NCI-H1436 treated with DMSO at 0.1 percent for 48 hours (cell line): Measurements from ENCODE around the gene ZNRF2.
"Not testable (repeated sequence)": the region's sequence is repeated elsewhere in the genome, so short reads cannot be mapped to it uniquely, and the experiment has no call there.

ENCODE experiments used
- DNase-seq: peaks from one replicate; lab custom pipeline; 2025; lab: John Stamatoyannopoulos, UW

Gene ZNRF2

DNA sequence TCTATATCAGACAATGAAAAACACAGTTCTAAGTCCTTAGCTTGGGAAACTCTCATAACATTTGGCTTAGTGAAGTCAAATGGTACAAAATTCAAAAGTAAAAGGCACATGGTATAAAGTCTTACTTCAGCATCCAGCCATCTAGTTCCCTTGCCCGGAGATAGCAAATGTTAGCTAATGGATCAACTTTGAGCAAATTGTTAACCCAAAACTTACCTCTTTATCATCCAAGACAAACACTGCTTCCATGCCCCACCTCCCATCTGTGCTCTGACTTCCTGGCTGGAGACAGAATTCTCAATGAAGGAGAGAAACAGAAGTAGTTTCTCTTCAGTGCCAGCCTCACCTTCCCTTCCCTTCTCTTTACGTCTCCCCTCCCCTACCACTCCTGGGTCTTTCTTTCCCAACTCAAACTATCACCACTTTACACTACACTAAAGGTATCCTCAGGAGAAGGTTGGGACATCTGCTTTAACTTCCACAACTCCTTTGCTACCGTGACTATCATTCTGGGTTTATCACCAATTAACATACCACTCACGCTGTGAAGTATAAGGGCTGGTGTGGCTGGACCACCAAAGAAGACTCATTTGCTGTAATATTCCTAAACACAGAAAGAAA is 21.2 kb upstream of the ZNRF2 start:
- DNase-seq, result no peak

DNA sequence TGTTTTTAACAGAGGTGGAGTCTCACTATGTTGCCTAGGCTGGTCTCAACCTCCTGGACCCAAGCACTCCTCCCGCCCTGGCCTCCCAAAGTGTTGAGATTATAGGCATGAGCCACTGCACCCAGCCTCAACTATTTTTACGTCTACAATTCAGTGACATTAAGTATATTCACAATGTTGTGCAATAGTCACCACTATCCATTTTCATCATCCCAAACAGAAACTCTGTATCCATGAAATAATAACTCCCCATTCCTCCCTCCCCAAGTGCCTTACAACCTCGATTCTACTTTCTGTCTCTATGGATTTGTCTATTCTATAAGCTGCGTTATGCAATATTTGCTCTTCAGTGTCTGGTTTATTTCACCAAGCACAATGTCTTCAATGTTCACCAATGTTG is 20.3 kb upstream of the ZNRF2 start:
- no peak for DNase-seq

DNA sequence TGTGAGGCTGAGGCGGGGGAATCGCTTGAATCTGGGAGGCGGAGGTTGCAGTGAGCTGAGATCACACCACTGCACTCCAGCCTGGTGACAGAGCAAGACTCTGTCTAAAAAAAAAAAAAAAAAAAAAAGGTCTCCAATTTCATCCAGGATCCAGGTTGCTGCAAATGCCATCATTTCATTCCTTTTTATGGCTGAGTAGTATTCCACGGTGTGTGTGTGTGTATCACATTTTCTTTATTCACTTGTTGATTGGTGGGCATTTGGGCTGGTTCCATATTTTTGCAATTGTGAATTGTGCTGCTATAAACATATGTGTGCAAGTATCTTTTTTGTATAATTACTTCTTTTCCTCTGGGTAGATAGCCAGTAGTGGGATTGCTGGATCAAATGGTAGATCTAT is 19.2 kb upstream of the ZNRF2 start:
- DNase-seq, result not testable (repeated sequence)

DNA sequence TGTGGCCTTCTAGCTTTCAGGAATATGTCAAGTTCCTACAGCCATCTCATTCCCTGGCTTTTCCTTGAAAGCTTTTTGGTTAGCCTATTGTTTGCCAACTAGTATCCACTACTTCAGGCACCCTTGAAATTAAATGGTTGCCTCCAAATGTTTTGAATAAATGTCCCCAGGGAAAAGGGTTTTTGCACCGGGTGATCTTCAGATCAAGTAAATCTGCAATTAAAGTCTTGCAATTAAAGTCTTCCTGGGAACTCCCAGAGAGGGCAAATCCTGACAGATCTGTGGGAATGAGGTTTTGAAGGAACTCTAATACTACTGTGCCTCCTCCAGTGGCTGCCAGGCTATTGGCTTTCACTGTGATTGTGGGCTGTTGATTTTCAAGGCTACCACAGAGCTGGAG is 17.7 kb upstream of the ZNRF2 start:
- no peak for DNase-seq

DNA sequence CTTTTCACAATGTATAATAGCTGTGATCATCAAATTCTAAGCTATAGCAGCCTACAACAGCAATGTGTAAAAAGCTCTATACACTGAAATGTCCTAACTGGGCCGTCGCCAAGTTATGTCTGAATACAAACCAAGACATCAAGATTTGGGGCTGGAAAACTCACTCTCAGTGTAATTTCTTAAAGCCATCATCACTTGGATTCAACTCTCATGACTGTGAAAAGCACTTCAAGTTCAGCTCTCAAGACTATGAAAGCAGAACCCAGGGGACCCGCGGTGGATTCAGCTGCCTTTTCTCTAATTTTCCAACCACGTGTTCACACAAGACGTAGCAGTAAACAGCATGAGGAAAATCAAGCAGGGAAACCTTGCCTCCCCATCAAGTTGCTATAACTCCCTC is 15.8 kb upstream of the ZNRF2 start:
- DNase-seq, result no peak

DNA sequence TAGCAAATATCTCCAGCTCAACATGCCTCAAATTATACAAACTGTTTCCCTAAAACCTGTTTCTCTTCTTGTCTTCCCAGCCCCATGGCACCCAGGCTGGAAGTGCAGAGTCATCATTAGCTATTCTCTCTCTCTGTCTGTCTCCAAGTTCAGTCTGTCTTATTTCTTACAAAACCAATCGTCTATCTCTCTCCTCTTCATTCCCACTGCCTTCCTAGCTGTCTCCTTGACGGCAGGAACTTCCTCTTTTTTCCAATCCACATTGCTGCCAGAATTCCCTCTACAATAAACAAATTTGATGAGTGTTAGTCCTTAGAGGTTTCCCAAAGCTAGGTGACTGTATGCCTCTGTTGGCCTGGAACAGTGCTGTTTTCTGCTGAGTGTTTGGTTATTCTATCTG is 14.9 kb upstream of the ZNRF2 start:
- no peak for DNase-seq

DNA sequence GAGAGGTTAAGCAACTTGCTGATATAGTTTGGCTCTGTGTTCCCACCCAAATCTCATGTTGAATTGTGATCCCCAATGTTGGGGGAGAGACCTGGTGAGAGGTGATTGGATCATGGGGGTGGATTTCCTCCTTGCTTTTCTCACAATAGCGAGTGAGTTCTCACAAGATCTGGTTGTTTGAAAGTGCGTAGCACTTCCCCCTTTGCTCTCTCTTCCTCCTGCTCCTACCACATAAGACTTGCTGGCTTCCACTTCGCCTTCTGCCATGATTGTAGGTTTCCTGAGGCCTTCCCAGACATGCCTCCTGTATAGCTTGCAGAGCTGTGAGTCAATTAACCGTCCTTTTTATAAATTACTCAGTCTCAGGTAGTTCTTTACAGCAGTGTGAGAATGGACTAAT is 13.5 kb upstream of the ZNRF2 start:
- no peak for DNase-seq

DNA sequence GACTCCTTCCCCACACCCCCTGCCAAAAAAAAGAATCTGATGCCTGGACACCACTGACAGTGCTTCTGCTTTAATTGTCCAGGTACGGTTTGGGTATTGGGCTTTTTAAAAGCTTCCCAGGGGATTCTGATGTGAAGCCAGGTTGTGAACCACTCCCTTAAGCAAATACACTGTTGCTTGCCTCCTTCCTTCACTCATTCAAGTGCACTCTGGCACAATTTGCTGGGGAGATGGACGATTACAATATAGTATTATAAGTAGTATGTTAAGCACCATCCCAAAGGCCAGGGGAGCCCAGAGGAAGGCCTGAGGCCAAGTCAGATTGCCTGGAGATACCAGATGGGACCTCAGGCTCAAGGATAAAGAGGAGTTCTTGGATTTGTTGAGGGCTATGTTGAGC is 12.3 kb upstream of the ZNRF2 start:
- DNase-seq, result no peak

DNA sequence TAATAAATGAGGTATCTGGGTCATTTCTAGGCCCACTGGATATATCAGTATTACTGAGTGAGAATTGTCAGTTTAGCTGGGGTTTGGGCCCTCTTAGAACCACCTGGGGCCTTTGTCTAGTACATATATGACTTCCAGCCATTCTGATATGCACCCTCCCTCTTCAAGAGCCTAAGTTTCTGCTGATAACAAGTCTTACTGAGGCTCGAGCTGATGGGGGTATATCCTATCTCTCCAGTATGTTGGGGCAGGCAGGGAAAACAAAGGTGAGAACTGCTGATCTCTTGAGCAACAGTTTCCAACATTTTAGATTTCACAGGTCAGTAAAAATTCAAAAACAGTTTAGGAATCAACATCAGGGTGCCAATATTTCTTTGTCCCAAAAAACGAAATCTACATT is 10.8 kb upstream of the ZNRF2 start:
- no peak for DNase-seq

DNA sequence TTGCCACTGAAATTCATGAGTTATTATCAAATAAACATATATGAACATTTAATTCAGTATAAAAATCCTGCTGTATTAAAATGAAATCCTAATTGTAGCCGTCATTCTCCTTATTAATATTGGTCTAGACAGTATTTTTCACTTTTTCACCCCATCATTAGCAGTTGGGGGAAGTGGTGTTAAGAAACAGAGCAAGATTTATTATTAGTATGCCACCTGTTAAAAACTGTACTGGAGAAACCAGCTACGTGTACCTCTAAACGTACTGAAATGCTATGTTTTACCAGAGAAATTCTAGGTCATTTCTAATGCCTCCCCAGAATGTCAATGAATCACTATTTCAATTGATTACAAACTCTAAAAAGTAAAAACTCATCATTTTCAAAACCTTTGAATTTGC is 9.8 kb upstream of the ZNRF2 start:
- no peak for DNase-seq

DNA sequence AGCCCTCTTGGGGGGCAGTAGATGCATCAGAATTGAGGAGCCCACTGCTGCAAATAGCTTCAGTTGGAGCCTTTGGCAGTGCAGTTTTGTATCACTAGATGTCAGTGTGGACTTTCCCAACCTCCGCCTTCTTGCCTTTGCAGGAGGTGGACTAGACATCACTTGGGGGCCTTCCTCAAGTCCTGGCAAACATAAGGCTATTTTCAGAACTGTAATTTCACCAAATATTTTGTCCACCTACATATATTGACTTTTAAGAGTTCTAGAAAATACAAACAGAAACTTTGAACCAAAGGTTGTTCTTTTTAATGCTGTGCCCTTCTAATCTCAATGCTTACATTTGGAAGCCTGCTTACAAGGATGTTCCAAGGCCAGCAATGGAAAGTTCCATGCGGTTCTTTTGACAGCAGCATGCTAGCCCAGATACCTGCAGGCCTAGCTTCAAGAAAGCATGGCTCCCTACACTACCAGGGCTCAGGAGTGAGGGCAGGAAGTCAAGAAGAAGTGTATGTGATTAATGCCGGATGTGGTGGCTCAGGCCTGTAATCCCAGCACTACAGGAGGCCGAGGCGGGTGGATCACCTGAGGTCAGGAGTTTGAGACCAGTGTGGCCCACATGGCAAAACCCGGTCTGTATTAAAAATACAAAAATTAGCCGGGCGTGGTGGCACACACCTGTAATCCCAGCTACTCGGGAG is 8.0 kb upstream of the ZNRF2 start:
- DNase-seq, result no peak

DNA sequence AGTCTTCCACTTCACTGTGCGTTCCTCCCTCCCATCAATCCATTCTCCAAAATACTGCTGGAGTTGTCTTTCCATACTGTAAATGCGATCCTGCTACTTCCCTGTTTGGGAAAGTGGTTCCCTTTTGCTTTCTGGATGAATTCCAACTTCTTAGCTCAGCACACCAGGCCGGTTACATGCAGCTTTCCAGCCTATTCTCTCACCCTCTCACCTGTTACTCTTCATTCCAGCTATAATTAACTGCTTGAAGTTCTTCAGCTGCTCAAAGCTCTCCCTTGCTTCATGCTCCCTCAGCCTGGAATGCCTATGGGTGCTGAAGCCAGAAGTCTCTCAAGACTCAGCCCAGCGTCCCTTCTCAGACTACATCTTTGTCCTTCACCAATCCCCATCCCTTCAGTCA is 6.0 kb upstream of the ZNRF2 start:
- DNase-seq, result no peak

DNA sequence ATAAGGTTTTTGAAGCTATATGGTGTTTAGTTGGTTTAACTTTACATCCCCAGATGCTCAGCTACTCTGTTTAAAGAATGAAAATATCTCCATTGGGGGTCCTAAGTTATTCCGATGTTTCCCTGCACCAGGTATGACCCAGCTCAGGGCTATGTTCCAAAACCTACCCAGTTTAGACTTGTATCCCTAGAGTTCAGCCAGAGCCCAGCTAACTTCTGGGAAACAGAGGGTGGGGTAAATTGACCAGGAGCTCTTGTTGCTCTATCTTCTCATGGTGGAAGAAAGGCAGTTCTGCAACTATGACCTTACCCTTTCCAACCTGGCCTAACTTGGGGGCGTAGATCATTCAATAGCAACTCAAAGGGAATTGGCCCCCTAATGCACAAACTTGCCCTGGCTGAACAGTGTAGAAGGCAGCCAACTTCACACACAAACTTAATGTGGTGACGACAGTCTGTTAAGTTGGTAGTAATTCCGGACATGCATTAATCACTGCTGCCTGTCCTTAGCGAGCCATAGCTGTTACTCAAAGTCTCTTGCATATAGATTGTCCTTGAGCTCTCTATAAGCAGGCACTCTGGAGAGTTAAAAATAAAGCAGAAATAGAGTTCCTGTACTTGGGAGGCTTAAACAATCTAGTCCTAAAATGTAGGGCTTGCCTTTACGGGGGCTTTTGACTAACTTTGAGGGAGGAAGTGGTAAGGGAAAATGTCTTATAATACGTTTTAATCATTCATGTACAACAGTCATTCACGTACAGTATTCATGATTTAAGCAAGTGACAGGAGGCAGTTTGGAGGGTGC is 5.3 kb upstream of the ZNRF2 start:
- no peak for DNase-seq

DNA sequence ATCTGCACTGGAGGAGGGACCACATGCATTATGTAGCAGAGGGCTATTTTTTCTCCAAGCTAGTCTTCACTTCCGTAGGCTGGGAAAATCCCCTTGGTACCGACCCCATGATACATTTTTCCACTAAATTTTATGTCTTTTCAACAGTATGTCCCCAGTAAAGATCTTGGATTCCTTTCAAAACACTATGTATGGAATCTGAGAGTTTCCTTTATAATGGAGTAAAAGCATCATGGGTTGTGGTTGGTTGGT is 4.8 kb upstream of the ZNRF2 start:
- DNase-seq, result no peak

DNA sequence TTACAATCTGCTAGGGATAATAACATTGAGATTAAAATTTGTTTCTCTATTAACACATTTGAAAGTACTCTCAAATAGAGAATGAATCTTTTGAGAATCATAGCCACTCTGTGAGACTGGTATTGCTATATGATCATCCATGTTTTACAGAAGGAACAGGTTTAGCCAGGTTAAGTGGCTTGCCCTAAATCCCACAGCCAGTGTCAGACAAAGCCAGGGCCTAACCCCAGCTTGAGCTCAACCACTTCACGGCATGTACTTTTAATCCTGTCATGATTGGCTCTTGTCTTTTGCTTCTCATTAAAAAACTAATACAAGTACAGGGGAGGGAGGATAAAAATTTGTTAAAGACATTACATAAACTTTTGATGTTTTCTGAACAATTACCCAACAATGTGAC is 3.8 kb upstream of the ZNRF2 start:
- DNase-seq, result no peak

DNA sequence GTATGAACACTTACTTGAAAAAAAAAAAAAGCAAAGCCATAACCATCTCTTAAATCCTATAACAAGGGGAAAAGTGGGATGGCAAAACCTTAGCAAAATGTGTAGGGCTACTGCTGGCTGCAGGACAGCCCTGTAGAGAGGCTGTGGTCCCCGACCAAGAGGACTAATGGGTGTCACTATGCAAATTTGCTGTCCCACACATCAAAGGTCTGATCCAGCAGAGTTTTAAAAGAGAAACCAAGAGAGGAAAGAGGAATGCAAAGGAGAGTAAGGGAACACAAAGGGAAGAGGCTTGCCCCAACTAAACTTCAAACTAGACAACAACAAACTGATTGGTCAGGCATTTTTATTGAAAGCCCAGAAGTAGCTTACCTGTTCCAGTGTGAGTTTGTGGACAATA is 3.1 kb upstream of the ZNRF2 start:
- no peak for DNase-seq

DNA sequence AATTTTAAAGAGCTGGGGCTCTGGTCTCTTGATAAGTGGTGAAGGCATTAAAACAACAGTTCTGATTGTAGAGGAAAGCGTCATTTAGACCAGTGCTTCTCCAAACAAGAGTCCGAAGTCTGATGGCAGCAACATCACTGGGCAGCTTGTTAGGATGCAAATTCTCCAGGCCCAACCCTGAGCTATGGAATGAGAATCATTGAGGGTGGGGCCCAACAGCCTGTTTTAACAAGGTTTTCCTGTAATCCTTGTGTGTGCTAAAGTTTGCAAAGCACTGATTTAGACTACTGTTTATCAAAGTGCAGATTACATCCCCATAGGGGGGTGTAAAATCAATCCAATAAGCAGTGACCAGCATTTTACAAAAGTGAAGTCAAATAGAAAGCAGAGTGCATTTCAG is 2.6 kb upstream of the ZNRF2 start:
- DNase-seq, result no peak

DNA sequence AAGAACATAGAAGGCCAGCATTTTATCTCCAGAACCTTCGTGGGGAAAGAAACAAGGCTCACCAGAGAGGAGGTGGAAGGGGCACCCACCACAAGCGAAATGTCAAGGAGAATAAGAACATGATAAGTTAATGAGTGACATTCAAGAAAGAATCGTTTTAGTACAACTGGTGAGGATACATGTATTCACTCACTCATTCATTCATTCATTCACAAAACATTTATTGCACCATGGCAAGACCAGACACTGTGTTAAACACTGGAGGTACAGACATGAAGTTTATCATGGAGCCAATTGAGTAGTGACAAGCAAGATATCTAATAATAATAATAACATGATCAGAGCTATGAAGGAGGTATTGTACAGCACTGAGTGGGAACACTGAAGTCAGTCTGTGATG is 1.7 kb upstream of the ZNRF2 start:
- no peak for DNase-seq

DNA sequence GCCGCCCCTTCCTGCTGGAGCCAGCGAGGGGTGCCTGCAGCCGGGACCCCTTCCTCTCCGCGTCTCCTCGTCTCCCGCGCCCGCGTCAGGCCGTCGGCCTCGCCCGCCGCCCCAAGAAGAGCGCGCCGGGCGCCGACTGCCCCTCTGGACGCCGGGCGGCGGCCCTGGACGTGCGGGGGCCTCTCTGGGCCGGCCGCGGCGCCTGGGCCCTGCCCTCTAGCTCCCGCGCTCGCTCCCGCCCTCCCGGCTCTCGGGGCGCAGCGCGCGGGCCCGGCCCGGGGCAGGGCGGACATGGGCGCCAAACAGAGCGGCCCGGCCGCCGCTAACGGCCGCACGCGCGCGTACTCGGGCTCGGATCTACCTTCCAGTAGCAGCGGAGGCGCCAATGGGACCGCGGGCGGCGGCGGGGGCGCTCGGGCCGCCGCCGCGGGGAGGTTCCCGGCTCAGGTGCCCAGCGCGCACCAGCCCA is 704 bp downstream of the ZNRF2 start:
- DNase-seq, result no peak

DNA sequence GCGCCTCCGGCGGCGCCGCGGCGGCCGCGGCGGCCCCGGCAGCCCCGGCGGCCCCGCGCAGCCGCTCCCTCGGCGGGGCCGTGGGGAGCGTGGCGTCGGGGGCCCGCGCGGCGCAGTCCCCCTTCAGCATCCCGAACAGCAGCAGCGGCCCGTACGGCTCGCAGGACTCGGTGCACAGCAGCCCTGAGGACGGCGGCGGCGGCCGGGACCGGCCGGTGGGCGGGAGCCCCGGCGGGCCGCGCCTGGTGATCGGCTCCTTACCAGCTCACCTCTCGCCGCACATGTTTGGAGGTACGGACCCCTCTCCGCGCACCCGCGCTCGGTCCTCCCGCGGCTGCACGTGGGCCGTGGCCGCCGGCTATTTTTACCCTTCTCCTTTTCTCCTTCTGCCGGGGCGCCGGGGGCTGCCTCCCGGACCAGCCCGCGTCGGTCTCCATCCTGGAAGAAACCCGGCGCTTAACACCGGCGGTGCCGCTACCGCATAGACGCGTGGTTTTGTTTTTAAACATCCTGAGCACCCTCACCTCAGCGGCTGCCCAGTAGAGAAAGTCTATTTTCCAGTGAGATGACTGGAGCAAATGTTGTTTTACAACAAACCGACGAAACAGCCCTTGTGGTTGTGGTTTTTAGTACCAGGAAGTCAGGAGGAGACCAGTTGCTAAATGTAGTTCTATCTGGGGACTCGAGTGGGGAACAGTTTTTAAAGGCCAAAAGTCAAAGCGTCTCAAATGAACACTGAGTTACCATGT is 1.3 kb downstream of the ZNRF2 start:
- no peak for DNase-seq

DNA sequence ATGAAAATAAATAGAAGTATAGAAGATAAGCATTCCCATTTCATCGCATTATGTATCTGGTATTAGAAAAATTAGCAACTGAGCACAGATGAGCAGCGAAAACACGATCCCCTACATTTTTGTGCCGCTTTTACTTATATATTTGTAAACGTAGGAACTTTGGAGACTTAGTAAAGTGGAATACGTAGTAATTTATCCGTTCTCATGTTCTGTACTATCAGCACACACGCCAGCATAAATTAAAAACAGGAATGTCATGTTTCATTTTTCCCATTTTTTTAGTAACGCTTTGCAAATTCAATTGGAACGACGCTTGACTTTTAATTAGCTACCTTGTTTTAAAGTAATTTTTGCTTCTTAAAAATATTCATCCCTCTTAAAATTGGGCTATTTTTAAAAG is 2.4 kb downstream of the ZNRF2 start:
- DNase-seq, result no peak

DNA sequence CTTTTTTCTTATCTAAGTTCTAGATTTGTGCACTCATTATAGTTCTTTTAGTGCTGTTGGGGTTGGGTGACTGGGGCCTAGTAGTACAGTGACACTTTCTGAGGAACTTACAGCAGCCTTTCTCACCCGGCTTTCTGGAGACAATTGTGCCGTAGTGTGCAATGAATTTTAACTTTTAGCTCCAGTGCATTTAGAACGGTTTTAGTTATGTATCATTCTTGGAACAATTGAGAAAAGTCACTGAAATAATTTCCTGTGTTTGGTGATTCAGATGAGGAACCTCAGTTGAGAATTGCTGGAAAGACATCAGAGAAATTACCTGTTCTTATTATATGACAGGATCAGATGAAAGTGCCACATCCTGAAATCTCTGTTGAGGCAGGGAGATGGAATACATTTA is 3.2 kb downstream of the ZNRF2 start:
- not testable (repeated sequence) for DNase-seq

DNA sequence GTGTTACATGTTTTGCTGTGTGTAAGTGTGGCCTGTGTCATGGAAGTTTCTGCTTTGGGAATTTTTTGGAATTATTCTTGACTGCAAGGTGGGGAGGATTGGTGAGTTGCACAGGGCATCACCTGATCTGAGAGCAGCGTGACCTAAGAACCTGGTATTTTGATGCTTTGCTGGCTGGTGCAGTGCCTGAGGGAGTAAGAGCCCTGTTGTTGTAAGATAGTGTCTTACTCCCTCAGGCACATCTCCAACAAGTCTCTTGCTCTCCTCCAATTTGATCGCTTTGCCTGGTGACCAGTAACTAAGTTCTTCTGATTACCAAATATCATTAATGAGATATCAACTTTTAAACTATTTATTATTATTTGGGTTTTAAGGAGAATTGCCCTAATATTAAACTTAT is 5.2 kb downstream of the ZNRF2 start:
- DNase-seq, result not testable (repeated sequence)
